LNCAP (cell line): ENCODE data around the gene NKX1-1.
A peak's percentile ranks its signal among the peaks of the same experiment; 100 is the strongest.

ENCODE experiments used
- TF ChIP-seq, protein P1 (sequence below): fragments of 450-650 bp; IDR thresholded peaks from 2 replicates; pipeline ENCODE4 v1.5.1; 2017; ENCODE audit warnings: mild to moderate bottlenecking

NKX1-1 gene

GRCh38 chr4:1409079-1409478 is 2.8 kb upstream of the NKX1-1 start:
- TF ChIP-seq, protein P1, sequence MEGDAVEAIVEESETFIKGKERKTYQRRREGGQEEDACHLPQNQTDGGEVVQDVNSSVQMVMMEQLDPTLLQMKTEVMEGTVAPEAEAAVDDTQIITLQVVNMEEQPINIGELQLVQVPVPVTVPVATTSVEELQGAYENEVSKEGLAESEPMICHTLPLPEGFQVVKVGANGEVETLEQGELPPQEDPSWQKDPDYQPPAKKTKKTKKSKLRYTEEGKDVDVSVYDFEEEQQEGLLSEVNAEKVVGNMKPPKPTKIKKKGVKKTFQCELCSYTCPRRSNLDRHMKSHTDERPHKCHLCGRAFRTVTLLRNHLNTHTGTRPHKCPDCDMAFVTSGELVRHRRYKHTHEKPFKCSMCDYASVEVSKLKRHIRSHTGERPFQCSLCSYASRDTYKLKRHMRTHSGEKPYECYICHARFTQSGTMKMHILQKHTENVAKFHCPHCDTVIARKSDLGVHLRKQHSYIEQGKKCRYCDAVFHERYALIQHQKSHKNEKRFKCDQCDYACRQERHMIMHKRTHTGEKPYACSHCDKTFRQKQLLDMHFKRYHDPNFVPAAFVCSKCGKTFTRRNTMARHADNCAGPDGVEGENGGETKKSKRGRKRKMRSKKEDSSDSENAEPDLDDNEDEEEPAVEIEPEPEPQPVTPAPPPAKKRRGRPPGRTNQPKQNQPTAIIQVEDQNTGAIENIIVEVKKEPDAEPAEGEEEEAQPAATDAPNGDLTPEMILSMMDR, result no peak

DNA sequence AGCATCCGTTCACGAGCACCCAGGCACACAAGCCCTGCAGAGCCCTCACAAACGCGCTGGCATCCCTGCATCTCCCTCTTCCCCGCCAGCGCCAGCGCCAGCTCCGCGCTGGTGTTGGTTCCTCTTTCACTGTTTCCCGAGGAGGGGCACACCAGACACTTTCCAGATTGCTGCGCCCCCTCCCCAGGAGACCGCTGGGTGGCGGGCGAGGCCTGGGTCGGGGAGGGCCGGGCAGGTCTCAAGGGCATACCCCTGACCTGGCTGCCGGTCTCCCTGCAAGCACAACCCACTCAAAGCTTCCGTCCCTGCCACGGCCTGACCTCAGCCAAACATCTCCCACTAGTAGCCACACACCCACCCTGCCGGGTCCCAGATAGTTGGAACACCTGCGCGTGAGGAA is 2.2 kb upstream of the NKX1-1 start:
- TF ChIP-seq, protein P1, result peak; percentile 39

- TF ChIP-seq, protein P1, result no peak
Measured at GRCh38 chr4:1407657-1408333, 1.6 kb upstream of the NKX1-1 start.

DNA sequence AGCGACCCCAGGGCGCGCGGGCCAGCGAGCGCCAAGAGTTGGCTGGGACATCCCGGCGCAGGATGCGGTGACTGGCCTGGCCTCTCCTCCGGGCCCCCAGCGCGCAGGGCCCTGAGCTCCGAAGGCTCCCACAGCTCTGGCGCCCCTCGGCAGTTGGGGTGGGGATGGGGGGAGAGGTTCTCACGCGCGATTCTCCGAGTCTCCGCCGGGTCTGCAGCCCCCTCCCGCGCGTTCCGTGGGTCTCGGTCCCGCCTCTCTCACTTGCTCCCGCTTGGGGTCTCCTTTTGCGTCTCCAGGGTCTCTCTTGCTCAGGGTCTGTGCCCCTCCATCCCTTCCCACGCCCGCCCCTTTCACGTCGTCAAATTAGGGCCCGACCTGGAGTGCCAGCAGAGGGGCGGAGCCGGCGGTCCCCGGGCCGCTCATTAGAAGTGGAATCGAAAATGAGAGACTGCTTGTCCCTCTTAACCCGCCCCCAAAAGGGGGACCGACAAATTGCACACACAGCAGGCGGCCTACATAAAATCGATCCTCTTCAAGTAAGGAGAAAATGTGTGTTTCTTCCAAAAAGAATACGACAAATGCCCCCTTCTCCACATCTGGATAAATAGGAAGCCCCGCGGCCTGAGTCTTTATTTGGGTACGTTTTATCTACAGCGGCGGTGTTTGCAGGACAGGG is 877 bp upstream of the NKX1-1 start:
- TF ChIP-seq, protein P1, result no peak

DNA sequence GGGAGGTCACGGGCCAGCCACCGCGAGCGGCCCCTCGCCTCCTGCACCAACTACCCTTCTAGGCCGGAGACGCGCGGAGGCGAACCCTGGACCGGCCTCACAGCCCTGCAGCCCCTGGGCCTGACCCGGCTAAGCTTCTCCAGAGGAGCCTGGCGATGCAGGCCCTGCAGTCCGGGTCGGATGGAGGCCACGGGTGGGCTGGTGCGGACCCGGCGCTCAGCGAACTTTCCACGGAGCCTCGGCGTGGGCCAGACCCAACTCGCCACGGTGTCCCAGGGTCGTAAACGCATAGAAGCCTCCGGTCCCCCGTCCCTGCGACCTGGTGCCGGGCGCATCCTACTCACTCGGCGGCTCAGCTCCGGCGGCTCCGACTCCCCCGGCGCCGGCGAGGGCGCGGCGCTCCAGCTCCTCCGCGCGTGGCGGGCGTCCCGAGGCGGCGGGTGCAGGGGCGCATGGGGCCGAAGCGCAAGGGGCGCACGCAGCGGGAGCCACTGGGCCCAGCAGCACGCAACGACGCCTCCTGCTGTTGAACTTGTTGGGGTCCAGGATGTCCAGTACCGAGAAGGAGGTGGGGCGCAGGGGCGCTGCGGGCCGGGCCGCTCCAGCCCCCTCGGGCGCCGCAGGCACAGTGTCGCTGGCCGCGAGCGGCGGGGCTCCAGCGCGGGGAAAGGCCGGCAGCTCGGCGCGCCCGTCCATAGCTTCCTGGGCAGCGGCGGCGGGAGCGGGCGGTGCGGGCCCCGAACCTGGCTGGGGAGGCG is 427 bp downstream of the NKX1-1 start:
- TF ChIP-seq, protein P1, result no peak

GRCh38 chr4:1405254-1405635 is 997 bp downstream of the NKX1-1 start:
- TF ChIP-seq, protein P1, result no peak

DNA sequence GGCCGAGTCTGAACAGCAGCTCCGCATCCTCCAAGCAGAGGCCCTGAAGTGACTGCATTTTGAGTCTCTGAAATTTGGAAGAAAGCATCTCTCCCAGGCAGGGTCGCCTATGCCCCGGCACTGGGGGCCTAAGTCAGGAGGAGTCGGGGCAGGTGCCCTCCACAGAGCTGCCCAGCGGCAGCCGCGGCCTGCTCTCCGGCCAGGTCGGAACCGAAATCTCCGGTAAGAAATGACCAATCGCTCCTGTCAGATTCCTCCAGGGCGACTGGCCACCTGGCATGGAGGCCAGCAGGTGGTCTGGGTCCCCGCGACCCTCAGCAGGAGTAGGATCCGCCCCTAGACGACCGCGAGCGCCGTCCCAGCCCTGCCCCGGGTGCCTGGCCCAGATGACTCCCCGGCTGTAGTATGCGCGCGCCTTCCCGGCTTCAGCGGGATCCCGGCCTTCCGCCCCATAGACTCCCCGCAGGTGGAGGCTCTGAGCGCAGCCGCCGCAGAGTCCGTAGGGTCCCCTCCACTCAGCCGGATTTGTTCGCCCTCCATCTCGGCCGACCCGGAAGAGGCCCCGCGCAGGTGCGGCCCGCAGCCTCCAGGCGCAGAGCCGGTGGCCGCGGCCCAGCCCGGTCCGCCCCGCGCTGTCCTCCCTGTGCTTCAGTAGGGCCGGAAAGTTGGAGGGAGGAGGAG is 1.5 kb downstream of the NKX1-1 start:
- TF ChIP-seq, protein P1, result no peak
